H1 (cell line): ENCODE data around the gene DLG1. TPM values are rescaled to one million over a fixed set of nuclear protein-coding genes. Genes with fewer than 3 reads are reported as not detected.
A peak's percentile ranks its signal among the peaks of the same experiment; 100 is the strongest.

Experiments used
- CTCF ChIA-PET: fragments of 300-600 bp; sonication (Branson Sonifier 250); formaldehyde crosslinking; loops from one replicate; lab custom pipeline; 2021; ENCODE audit not compliant: partially characterized antibody; lab: Charles Lee
- POLR2A ChIA-PET: fragments of 300-600 bp; sonication (Branson Sonifier 250); formaldehyde crosslinking; loops from one replicate; lab custom pipeline; 2021; ENCODE audit warnings: inconsistent platforms; ENCODE audit not compliant: partially characterized antibody; lab: Charles Lee
- DNase-seq, 2 experiments: peaks; one replicate each; pipeline versions ENCODE4 v3.0.0 to v3.0.0-alpha.2; 2010 to 2022; ENCODE audit warnings: low spot score in 2 of 2, low read depth in 1 of 2, mixed read lengths in 1 of 2
- FAIRE-seq: peaks from 2 replicates; lab custom pipeline; 2011; peaks lifted over from hg19 to GRCh38; lab: Jason Lieb, UNC
- H2AFZ ChIP-seq: 2 replicates; pipeline ENCODE4 v1.8.1; 2012; ENCODE audit warnings: low read length, inconsistent platforms
- H2AK5ac ChIP-seq: 2 replicates; pipeline ENCODE4 v1.6.1; 2013; ENCODE audit warnings: low read depth, low read length
- H2BK120ac ChIP-seq: replicated peaks from 2 replicates; pipeline ENCODE3; 2013; ENCODE audit warnings: low read depth, low read length, inconsistent platforms
- H2BK12ac ChIP-seq: 2 replicates; pipeline ENCODE4 v1.6.1; 2013; ENCODE audit warnings: low read depth, low read length
- H2BK15ac ChIP-seq: 2 replicates; pipeline ENCODE4 v1.6.1; 2013; ENCODE audit warnings: low read length
- H2BK20ac ChIP-seq: 2 replicates; pipeline ENCODE4 v1.6.1; 2013; ENCODE audit warnings: low read length
- H2BK5ac ChIP-seq: 2 replicates; pipeline ENCODE4 v1.6.1; 2013; ENCODE audit warnings: low read depth, low read length
- H3K14ac ChIP-seq: 2 replicates; pipeline ENCODE4 v1.6.1; 2013; ENCODE audit warnings: inconsistent platforms; ENCODE audit not compliant: insufficient read length
- H3K18ac ChIP-seq: 2 replicates; pipeline ENCODE4 v1.6.1; 2013; ENCODE audit warnings: low read length; ENCODE audit errors: extremely low read depth
- H3K23ac ChIP-seq: 2 replicates; pipeline ENCODE4 v1.6.1; 2013; ENCODE audit warnings: inconsistent platforms; ENCODE audit not compliant: insufficient read length
- H3K23me2 ChIP-seq: 2 replicates; pipeline ENCODE4 v1.6.1; 2013; ENCODE audit warnings: low read depth, low read length
- H3K27ac ChIP-seq: 2 replicates; pipeline ENCODE4 v1.6.1; 2011; ENCODE audit warnings: low read depth, low read length, inconsistent platforms
- H3K27me3 ChIP-seq, 4 experiments: replicated peaks in 1 of 4; 1 replicate in 1 of 4; 2 replicates in 3 of 4; pipeline versions ENCODE4 v1.6.1 to v1.8.1; 2011 to 2013; ENCODE audit warnings: low read length in 3 of 4, mild to moderate bottlenecking in 3 of 4, inconsistent platforms in 2 of 4, mixed read lengths in 2 of 4, moderate library complexity in 1 of 4; ENCODE audit not compliant: control insufficient read depth in 3 of 4, insufficient read depth in 3 of 4; ENCODE audit errors: extremely low read depth in 1 of 4
- H3K36me3 ChIP-seq, 4 experiments: 2 replicates each; pipeline versions ENCODE4 v1.6.1 to v1.8.1; 2011 to 2013; ENCODE audit warnings: mild to moderate bottlenecking in 4 of 4, low read length in 3 of 4, moderate library complexity in 2 of 4, control low read depth in 1 of 4, inconsistent platforms in 1 of 4; ENCODE audit not compliant: insufficient read depth in 4 of 4, control insufficient read depth in 2 of 4
- H3K4ac ChIP-seq: replicated peaks from 2 replicates; pipeline ENCODE3; 2013; ENCODE audit warnings: low read length, low read depth, mixed read lengths, inconsistent platforms; ENCODE audit not compliant: insufficient read length
- H3K4me1 ChIP-seq, 4 experiments: replicated peaks in 1 of 4; 1 replicate in 1 of 4; 2 replicates in 3 of 4; pipeline versions ENCODE4 v1.6.1 to v1.8.1; 2011 to 2013; ENCODE audit warnings: low read length in 3 of 4, inconsistent platforms in 2 of 4, mixed read lengths in 1 of 4; ENCODE audit not compliant: insufficient read depth in 4 of 4, control insufficient read depth in 3 of 4
- H3K4me2 ChIP-seq, 2 experiments: 2 replicates each; pipeline versions ENCODE4 v1.6.1 to v1.8.1; 2011 to 2013; ENCODE audit warnings: low read depth in 2 of 2, low read length in 2 of 2, control low read depth in 1 of 2, inconsistent platforms in 1 of 2, mild to moderate bottlenecking in 1 of 2; ENCODE audit not compliant: insufficient read depth in 1 of 2
- H3K4me3 ChIP-seq, 4 experiments: fragments of 200-600, 300-600 bp in 1 of 4; sonication (generic), shearing (Covaris generic), sonication (Bioruptor Twin) in 1 of 4; 2 replicates each; pipeline versions ENCODE4 v1.5.1 to v1.8.1; 2011 to 2016; ENCODE audit warnings: low read length in 4 of 4, low read depth in 3 of 4, control low read depth in 2 of 4, inconsistent platforms in 2 of 4, mild to moderate bottlenecking in 2 of 4, mixed read lengths in 1 of 4, moderate library complexity in 1 of 4; ENCODE audit not compliant: insufficient read depth in 2 of 4; ENCODE audit errors: extremely low read depth in 1 of 4
- H3K56ac ChIP-seq: replicated peaks from 2 replicates; pipeline ENCODE3; 2013; ENCODE audit warnings: low read depth, mild to moderate bottlenecking, mixed read lengths, low read length, inconsistent platforms; ENCODE audit not compliant: insufficient read length
- H3K79me1 ChIP-seq: 2 replicates; pipeline ENCODE4 v1.6.1; 2013; ENCODE audit warnings: low read depth, low read length, control low read depth
- H3K79me2 ChIP-seq, 2 experiments: 2 replicates each; pipeline versions ENCODE4 v1.6.1 to v1.8.1; 2012 to 2013; ENCODE audit warnings: low read length in 2 of 2, mild to moderate bottlenecking in 2 of 2, inconsistent platforms in 1 of 2; ENCODE audit not compliant: insufficient read depth in 2 of 2, control insufficient read depth in 1 of 2
- H3K9ac ChIP-seq, 4 experiments: replicated peaks in 1 of 4; 1 replicate in 1 of 4; 2 replicates in 3 of 4; pipeline versions ENCODE4 v1.6.1 to v1.8.1; 2011 to 2013; ENCODE audit warnings: low read depth in 3 of 4, low read length in 3 of 4, control low read depth in 2 of 4, mild to moderate bottlenecking in 2 of 4, moderate library complexity in 2 of 4, inconsistent platforms in 1 of 4; ENCODE audit errors: extremely low read depth in 1 of 4
- H3K9me3 ChIP-seq, 2 experiments: 2 replicates each; pipeline versions ENCODE4 v1.6.1 to v1.8.1; 2012 to 2013; ENCODE audit warnings: mild to moderate bottlenecking in 2 of 2, moderate library complexity in 2 of 2, control low read depth in 1 of 2, inconsistent platforms in 1 of 2, low read depth in 1 of 2, low read length in 1 of 2, mixed read lengths in 1 of 2; ENCODE audit not compliant: insufficient read depth in 2 of 2
- H4K20me1 ChIP-seq, 2 experiments: replicated peaks in 1 of 2; 2 replicates each; pipeline versions ENCODE3 to v1.8.1; 2011 to 2013; ENCODE audit warnings: inconsistent platforms in 2 of 2, low read length in 2 of 2, mild to moderate bottlenecking in 1 of 2; ENCODE audit not compliant: insufficient read depth in 2 of 2, control insufficient read depth in 1 of 2
- H4K5ac ChIP-seq: 2 replicates; pipeline ENCODE4 v1.6.1; 2013; ENCODE audit warnings: low read length, low read depth, mixed read lengths, inconsistent platforms; ENCODE audit not compliant: insufficient read length
- H4K8ac ChIP-seq: 2 replicates; pipeline ENCODE4 v1.8.0; 2013; ENCODE audit warnings: mild to moderate bottlenecking, moderate library complexity, low read length, inconsistent platforms; ENCODE audit not compliant: insufficient read depth; ENCODE audit errors: extremely low read depth
- H4K91ac ChIP-seq: replicated peaks from 2 replicates; pipeline ENCODE3; 2013; ENCODE audit warnings: low read length, mixed read lengths, inconsistent platforms; ENCODE audit not compliant: insufficient read length
- E2F6 ChIP-seq: IDR thresholded peaks from 2 replicates; pipeline ENCODE4 v1.6.1; 2012; ENCODE audit warnings: inconsistent platforms
- EGR1 ChIP-seq: IDR thresholded peaks from 2 replicates; pipeline ENCODE4 v1.6.1; 2011; ENCODE audit warnings: low read depth, low read length, borderline replicate concordance
- EP300 ChIP-seq, 2 experiments: IDR thresholded peaks; 1 replicate in 1 of 2; 2 replicates in 1 of 2; pipeline ENCODE4 v1.6.1; 2011 to 2012; ENCODE audit warnings: low read depth in 2 of 2, low read length in 2 of 2, mild to moderate bottlenecking in 2 of 2, borderline replicate concordance in 1 of 2, inconsistent platforms in 1 of 2, moderate library complexity in 1 of 2
- EZH2 ChIP-seq: fragments of 200-600 bp; sonication (generic); IDR thresholded peaks from 2 replicates; pipeline ENCODE4 v1.7.1; 2012; ENCODE audit warnings: low read depth, mild to moderate bottlenecking, moderate library complexity, low read length, inconsistent platforms; ENCODE audit not compliant: severe bottlenecking
- WGBS, 2 experiments: shearing (Covaris generic) in 1 of 2; methylation state at CpG; one replicate each; pipeline versions ENCODE4 v1.1.6 to v1.1.7; 2013 to 2015; ENCODE audit warnings: low lambda C conversion rate in 2 of 2, mixed read lengths in 2 of 2, inconsistent platforms in 1 of 2, low coverage in 1 of 2, missing lambda C conversion rate in 1 of 2; ENCODE audit not compliant: insufficient replicate concordance in 2 of 2, insufficient coverage in 1 of 2, insufficient read length in 1 of 2; ENCODE audit errors: extremely low coverage in 1 of 2, missing lambda C conversion rate in 1 of 2; 5-methylcytosine and 5-hydroxymethylcytosine counted together
- polyA plus RNA-seq, 7 experiments: library from polyadenylated mRNA; depleted of rRNA in 3 of 7; stranded (reverse) in 5 of 7; unstranded in 2 of 7; fragments of >200 nt in 5 of 7; fragments of 200-250 nt in 2 of 7; gene quantifications; 1 replicate in 5 of 7; 2 replicates in 1 of 7; 4 replicates in 1 of 7; pipeline versions ENCODE4 v1.2.1 to v1.2.3, GENCODE V29; 2011 to 2013; ENCODE audit warnings: missing spikeins in 2 of 7, mixed read lengths in 2 of 7
- total RNA-seq: library from RNA; stranded (reverse); fragmentation: NEBNext Ultra II Directional; extraction: Animal tissue kit (Norgen Biotek cat#: 25700); gene quantifications from 2 replicates; pipeline ENCODE4 v1.2.1, GENCODE V29; 2021

DLG1 gene
- total and polyA plus RNA-seq, 2 of the 8 experiments (the other 6 are each of a cell fraction or from before 2014, with no cell fraction given): 13.4 to 78.8 TPM

- H2AFZ ChIP-seq: no peak overlapping the region
- 80% methylated on average over 17 of the region's 22 CpGs; no CpG with 5 or more reads in 1 of the 2 experiments for WGBS, 2 experiments
- peaks cover 0 to 4% of the 10 kb centered on the region in 2 experiments for H4K20me1 ChIP-seq
- H2BK20ac ChIP-seq: no peak overlapping the region
- H3K23me2 ChIP-seq: peaks cover 9% of the 10 kb centered on the region; the same call in 1 of the 2 replicates
- H3K36me3 ChIP-seq: no peaks in the 10 kb centered on the region
- peak overlapping the region; percentile 50; the same call in 1 of the 2 replicates for H2BK12ac ChIP-seq
- H2BK5ac ChIP-seq: no peak overlapping the region
- no peak overlapping the region for H3K23ac ChIP-seq
- no peaks in the 10 kb centered on the region for H3K9me3 ChIP-seq
- ChIA-PET POLR2A (interaction anchor here (1.0 to 1.9 kb wide), 2 partner anchors 13 to 25 kb away, joined by 3 to 6 read pairs; no protein-coding TSS in a partner anchor), CTCF (interaction anchor here (0.6 to 16.7 kb wide), 11 partner anchors 9 to 484 kb away, joined by 3 to 245 read pairs (median 5); no protein-coding TSS in a partner anchor)
- H3K27me3 ChIP-seq: peaks cover 9 to 21% (median 19%) of the 10 kb centered on the region in 4 experiments
- no peaks in the 10 kb centered on the region for H3K79me2 ChIP-seq
- peak in 1 of 2 experiments; percentile 50 for DNase-seq
- H2BK15ac ChIP-seq: peak overlapping the region; percentile 46; the same call in 1 of the 2 replicates
- no peak overlapping the region for H4K5ac ChIP-seq
- peaks cover 0 to 4% (median 4%) of the 10 kb centered on the region in 4 experiments; a peak in 4 of 7 replicates for H3K4me1 ChIP-seq
- H3K4me3 ChIP-seq: peak overlapping the region in 2 of 4 experiments; percentile 46 to 74; a peak in 4 of 8 replicates
- H3K4me2 ChIP-seq: peak overlapping the region; percentile 52 to 80
- H2BK120ac ChIP-seq: no peak overlapping the region
- H3K27ac ChIP-seq: no peak overlapping the region
- H3K4ac ChIP-seq: no peak overlapping the region
- peak overlapping the region; percentile 7; the same call in 1 of the 2 replicates for H4K8ac ChIP-seq
- H3K9ac ChIP-seq: no peak overlapping the region
- no peak overlapping the region for H2AK5ac ChIP-seq
- no peak for FAIRE-seq
- TF ChIP-seq EGR1 (no peak), EP300 (IDR thresholded peaks at IDR 0.05; ENCODE audit: borderline replicate concordance in 1 of 2, low read depth in 2 of 2, low read length in 2 of 2) (no peak), EZH2 (no peak), E2F6 (no peak)
- no peak overlapping the region for H3K56ac ChIP-seq
- no peak overlapping the region for H3K18ac ChIP-seq
- H3K14ac ChIP-seq: no peak overlapping the region
- H3K79me1 ChIP-seq: no peaks in the 10 kb centered on the region
- no peak overlapping the region for H4K91ac ChIP-seq
Measured at GRCh38 chr3:197027896-197028727, 270.3 kb downstream of the DLG1 start.
